Panc1 (cell line): ENCODE results near the gene GRM3. TPM values are rescaled to one million over a fixed set of nuclear protein-coding genes. Genes with fewer than 3 reads are reported as not detected.

ENCODE experiments used
- ATAC-seq: fragments of 200-7000 bp; cut with Tn5 transposase; 2 replicates; pipeline ENCODE4 v1.9.1; 2020; ENCODE audit warnings: mild to moderate bottlenecking, moderate library complexity
- BruUV-seq: library from RNA; stranded (reverse); fragments of 400-500 nt; replicated peaks from 2 replicates; lab custom pipeline; 2021; lab: Mats Ljungman, UMichigan
- CTCF ChIA-PET: fragments of 300-600 bp; sonication (Branson Sonifier 250); formaldehyde crosslinking; loops from one replicate; lab custom pipeline; 2022; ENCODE audit warnings: antibody characterized with exemption; lab: Charles Lee
- POLR2A ChIA-PET: fragments of 300-600 bp; sonication (Branson Sonifier 250); formaldehyde crosslinking; loops from one replicate; lab custom pipeline; 2022; ENCODE audit warnings: antibody characterized with exemption; lab: Charles Lee
- DNase-seq: peaks from one replicate; pipeline ENCODE4 v3.0.0-alpha.2; 2010; ENCODE audit warnings: low read depth, low spot score
- H3K27ac ChIP-seq: 2 replicates; pipeline ENCODE4 v1.5.1; 2011; ENCODE audit warnings: mild to moderate bottlenecking, low read length, inconsistent platforms
- H3K27me3 ChIP-seq: fragments of 200-500 bp; sonication (Bioruptor generic); 2 replicates; pipeline ENCODE4 v1.6.0; 2014; ENCODE audit warnings: low read length, inconsistent platforms; ENCODE audit not compliant: control insufficient read depth, insufficient read depth
- H3K36me3 ChIP-seq: fragments of 200-500 bp; sonication (Bioruptor generic); 2 replicates; pipeline ENCODE4 v1.5.1; 2014; ENCODE audit warnings: inconsistent platforms, mild to moderate bottlenecking, low read length, moderate library complexity; ENCODE audit not compliant: control insufficient read depth, insufficient read depth
- H3K4me1 ChIP-seq: 2 replicates; pipeline ENCODE4 v1.5.1; 2011; ENCODE audit warnings: inconsistent platforms, mild to moderate bottlenecking, low read length, moderate library complexity; ENCODE audit not compliant: control insufficient read depth, insufficient read depth
- H3K4me3 ChIP-seq, 2 experiments: 2 replicates each; pipeline ENCODE4 v1.5.1; 2011 to 2012; ENCODE audit warnings: low read depth in 2 of 2, low read length in 2 of 2, mild to moderate bottlenecking in 2 of 2, inconsistent platforms in 1 of 2, moderate library complexity in 1 of 2
- H3K9me3 ChIP-seq: fragments of 200-500 bp; sonication (Bioruptor generic); 2 replicates; pipeline ENCODE4 v1.5.1; 2014; ENCODE audit warnings: low read depth, mild to moderate bottlenecking, inconsistent platforms, low read length, moderate library complexity; ENCODE audit not compliant: control insufficient read depth, insufficient read depth
- POLR2AphosphoS5 ChIP-seq: IDR thresholded peaks from 2 replicates; pipeline ENCODE4 v1.6.1; 2012; ENCODE audit warnings: mild to moderate bottlenecking, low read depth, low read length, moderate library complexity
- SIN3A ChIP-seq: IDR thresholded peaks from 2 replicates; pipeline ENCODE4 v1.6.1; 2012; ENCODE audit warnings: low read depth, mild to moderate bottlenecking, low read length, moderate library complexity, borderline replicate concordance; ENCODE audit not compliant: insufficient read depth
- TCF7L2 ChIP-seq: IDR thresholded peaks from 2 replicates; pipeline ENCODE4 v1.6.1; 2011; ENCODE audit warnings: mild to moderate bottlenecking, low read depth, low read length, inconsistent platforms
- in situ Hi-C: cut with HindIII; loops from 2 replicates; pipeline ENCODE4 v1.10.0; 2016; ENCODE audit warnings: low sequenced_read_pairs, low pct_unique_long_range_greater_than_20kb
- intact Hi-C: fragments of 100-400 bp; cut with micrococcal nuclease; formaldehyde crosslinking; loops from one replicate; pipeline ENCODE4 v1.10.0; 2022; ENCODE audit not compliant: unreplicated experiment
- total RNA-seq: library from RNA; stranded (reverse); gene quantifications from one replicate; pipeline ENCODE4 v1.2.1, GENCODE V29; 2021; ENCODE audit not compliant: unreplicated experiment
- TF ChIP-seq, protein P1 (sequence below): fragments of 450-650 bp; IDR thresholded peaks from 2 replicates; pipeline ENCODE4 v1.5.1; 2017; ENCODE audit warnings: mild to moderate bottlenecking
- TF ChIP-seq, protein P2 (sequence below), 2 experiments: IDR thresholded peaks; 2 replicates each; pipeline ENCODE4 v1.6.1; 2011 to 2012; ENCODE audit warnings: low read depth in 2 of 2, control low read depth in 1 of 2, low read length in 1 of 2, mild to moderate bottlenecking in 1 of 2, moderate library complexity in 1 of 2; ENCODE audit not compliant: insufficient read depth in 1 of 2

The GRM3 gene
- total RNA-seq, 1 experiment from 2014 or later, result not detected

DNA sequence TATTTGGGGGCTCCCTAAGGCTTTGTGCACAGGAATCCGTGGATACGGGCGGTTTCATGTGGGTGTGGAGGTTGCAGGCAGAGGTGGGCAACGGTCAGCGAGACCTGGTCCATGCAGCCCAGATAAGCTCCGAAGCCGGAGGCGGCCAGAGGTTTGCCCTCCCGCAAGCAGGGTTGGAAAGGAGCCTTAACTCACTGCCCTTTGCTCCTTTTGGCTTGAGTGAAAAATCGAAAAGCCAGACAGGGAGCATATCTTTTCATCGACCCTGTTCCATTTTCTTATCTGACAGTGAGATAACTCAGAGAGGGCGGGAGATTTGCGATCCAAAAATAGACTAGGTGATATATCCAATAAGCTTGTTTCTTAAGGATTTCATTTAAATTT, 1.5 kb downstream of the GRM3 start:
- no peaks in the 10 kb centered on the region for H3K36me3 ChIP-seq
- CTCF ChIA-PET, result no interaction called here
- BruUV-seq, result no TSS peak
- intact Hi-C loops, result no loop called here
- no peak overlapping the region for H3K4me3 ChIP-seq
- no peaks in the 10 kb centered on the region for H3K4me1 ChIP-seq
- in situ Hi-C loops, result no loop called here
- H3K27ac ChIP-seq, result no peak overlapping the region
- ATAC-seq, result no peak
- H3K9me3 ChIP-seq, result no peaks in the 10 kb centered on the region
- H3K27me3 ChIP-seq, result peaks cover 2% of the 10 kb centered on the region; the same call in 1 of the 2 replicates
- no peak for DNase-seq
- POLR2A ChIA-PET, result no interaction called here
- TF ChIP-seq POLR2AphosphoS5, result no peak
- no peak for TF ChIP-seq SIN3A
- TF ChIP-seq, protein P1, sequence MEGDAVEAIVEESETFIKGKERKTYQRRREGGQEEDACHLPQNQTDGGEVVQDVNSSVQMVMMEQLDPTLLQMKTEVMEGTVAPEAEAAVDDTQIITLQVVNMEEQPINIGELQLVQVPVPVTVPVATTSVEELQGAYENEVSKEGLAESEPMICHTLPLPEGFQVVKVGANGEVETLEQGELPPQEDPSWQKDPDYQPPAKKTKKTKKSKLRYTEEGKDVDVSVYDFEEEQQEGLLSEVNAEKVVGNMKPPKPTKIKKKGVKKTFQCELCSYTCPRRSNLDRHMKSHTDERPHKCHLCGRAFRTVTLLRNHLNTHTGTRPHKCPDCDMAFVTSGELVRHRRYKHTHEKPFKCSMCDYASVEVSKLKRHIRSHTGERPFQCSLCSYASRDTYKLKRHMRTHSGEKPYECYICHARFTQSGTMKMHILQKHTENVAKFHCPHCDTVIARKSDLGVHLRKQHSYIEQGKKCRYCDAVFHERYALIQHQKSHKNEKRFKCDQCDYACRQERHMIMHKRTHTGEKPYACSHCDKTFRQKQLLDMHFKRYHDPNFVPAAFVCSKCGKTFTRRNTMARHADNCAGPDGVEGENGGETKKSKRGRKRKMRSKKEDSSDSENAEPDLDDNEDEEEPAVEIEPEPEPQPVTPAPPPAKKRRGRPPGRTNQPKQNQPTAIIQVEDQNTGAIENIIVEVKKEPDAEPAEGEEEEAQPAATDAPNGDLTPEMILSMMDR, result no peak
- TF ChIP-seq TCF7L2, result no peak
- TF ChIP-seq, protein P2, sequence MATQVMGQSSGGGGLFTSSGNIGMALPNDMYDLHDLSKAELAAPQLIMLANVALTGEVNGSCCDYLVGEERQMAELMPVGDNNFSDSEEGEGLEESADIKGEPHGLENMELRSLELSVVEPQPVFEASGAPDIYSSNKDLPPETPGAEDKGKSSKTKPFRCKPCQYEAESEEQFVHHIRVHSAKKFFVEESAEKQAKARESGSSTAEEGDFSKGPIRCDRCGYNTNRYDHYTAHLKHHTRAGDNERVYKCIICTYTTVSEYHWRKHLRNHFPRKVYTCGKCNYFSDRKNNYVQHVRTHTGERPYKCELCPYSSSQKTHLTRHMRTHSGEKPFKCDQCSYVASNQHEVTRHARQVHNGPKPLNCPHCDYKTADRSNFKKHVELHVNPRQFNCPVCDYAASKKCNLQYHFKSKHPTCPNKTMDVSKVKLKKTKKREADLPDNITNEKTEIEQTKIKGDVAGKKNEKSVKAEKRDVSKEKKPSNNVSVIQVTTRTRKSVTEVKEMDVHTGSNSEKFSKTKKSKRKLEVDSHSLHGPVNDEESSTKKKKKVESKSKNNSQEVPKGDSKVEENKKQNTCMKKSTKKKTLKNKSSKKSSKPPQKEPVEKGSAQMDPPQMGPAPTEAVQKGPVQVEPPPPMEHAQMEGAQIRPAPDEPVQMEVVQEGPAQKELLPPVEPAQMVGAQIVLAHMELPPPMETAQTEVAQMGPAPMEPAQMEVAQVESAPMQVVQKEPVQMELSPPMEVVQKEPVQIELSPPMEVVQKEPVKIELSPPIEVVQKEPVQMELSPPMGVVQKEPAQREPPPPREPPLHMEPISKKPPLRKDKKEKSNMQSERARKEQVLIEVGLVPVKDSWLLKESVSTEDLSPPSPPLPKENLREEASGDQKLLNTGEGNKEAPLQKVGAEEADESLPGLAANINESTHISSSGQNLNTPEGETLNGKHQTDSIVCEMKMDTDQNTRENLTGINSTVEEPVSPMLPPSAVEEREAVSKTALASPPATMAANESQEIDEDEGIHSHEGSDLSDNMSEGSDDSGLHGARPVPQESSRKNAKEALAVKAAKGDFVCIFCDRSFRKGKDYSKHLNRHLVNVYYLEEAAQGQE (IDR thresholded peaks at IDR 0.05; ENCODE audit: insufficient read depth in 1 of 2, low read depth in 2 of 2, low read length in 1 of 2), result no peak

DNA sequence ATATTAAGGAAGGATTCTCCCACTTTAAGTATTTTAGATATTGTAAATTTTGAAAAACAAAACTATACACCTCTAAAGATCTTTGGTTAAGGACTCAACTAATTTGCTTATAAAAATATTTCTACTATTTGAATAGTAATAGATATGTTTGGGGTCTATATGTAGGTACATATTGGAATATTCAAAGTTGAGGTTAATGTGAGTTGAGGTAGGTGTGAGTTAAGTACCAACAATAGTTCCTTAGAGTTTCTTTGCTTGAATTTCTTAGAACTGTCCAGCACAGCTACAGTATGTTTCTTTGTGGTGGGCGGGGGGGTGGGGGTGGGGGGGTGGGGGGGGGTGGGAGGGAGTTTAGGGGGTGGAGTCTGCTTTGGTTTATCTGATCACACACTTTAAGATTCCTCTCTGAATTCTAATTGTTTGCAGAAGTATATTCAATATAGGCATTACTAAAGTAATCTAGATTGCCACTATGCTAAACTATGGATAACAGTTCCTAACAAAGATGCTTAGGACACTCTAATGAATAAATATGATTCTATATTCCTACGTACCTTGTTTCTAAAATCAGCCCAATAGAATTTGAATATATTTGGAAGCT, 2.1 kb downstream of the GRM3 start:
- TF ChIP-seq, protein P1, result no peak
- no peak for TF ChIP-seq POLR2AphosphoS5
- TF ChIP-seq SIN3A, result no peak
- TF ChIP-seq, protein P2 (IDR thresholded peaks at IDR 0.05; ENCODE audit: insufficient read depth in 1 of 2, low read depth in 2 of 2, low read length in 1 of 2), result no peak
- TF ChIP-seq TCF7L2, result no peak
- Histone ChIP-seq H3K27ac (no peak overlapping the region), H3K4me3 (no peak overlapping the region), H3K9me3 (no peaks in the 10 kb centered on the region), H3K4me1 (no peaks in the 10 kb centered on the region), H3K27me3 (peaks cover 2% of the 10 kb centered on the region; the same call in 1 of the 2 replicates), H3K36me3 (no peaks in the 10 kb centered on the region)
- CTCF ChIA-PET, result no interaction called here
- POLR2A ChIA-PET, result no interaction called here
- ATAC-seq (no peak), DNase-seq (no peak)
- in situ Hi-C loops, result no loop called here
- intact Hi-C loops, result no loop called here
- BruUV-seq, result no TSS peak
